HCT116 (cell line): ENCODE results near the gene PATL2.

Experiments used
- EGR1 ChIP-seq: IDR thresholded peaks from 2 replicates; pipeline ENCODE4 v1.6.1; 2012; ENCODE audit warnings: low read depth
- MAX ChIP-seq: IDR thresholded peaks from 2 replicates; pipeline ENCODE4 v1.6.1; 2012
- POLR2A ChIP-seq: IDR thresholded peaks from 2 replicates; pipeline ENCODE4 v1.7.0; 2011; ENCODE audit warnings: borderline replicate concordance; ENCODE audit not compliant: insufficient read depth, insufficient read length; ENCODE audit errors: extremely low read depth
- POLR2AphosphoS5 ChIP-seq: IDR thresholded peaks from 2 replicates; pipeline ENCODE4 v1.6.1; 2011; ENCODE audit warnings: mild to moderate bottlenecking, low read depth, low read length, moderate library complexity
- RAD21 ChIP-seq: IDR thresholded peaks from 2 replicates; pipeline ENCODE4 v1.6.1; 2012; ENCODE audit warnings: low read depth, mild to moderate bottlenecking
- SP1 ChIP-seq: IDR thresholded peaks from 2 replicates; pipeline ENCODE4 v1.6.1; 2012; ENCODE audit warnings: low read depth
- ZFX ChIP-seq: fragments of 450-650 bp; IDR thresholded peaks from 2 replicates; pipeline ENCODE4 v1.6.1; 2017
- ZNF274 ChIP-seq: fragments of 200-500 bp; sonication (Bioruptor generic); IDR thresholded peaks from 2 replicates; pipeline ENCODE4 v1.6.1; 2014; ENCODE audit warnings: mild to moderate bottlenecking, low read depth, low read length, inconsistent platforms
- TF ChIP-seq, protein P1 (sequence below), 3 experiments: fragments of 200-600 bp in 1 of 3; sonication (generic) in 1 of 3; IDR thresholded peaks in 2 of 3; conservative IDR thresholded peaks in 1 of 3; 2 replicates each; pipeline ENCODE4 v1.5.1; 2012 to 2017; ENCODE audit warnings: low read depth in 2 of 3, low read length in 2 of 3, antibody characterized with exemption in 1 of 3, borderline replicate concordance in 1 of 3, control low read depth in 1 of 3, mild to moderate bottlenecking in 1 of 3, mixed read lengths in 1 of 3, mixed run types in 1 of 3, moderate library complexity in 1 of 3; ENCODE audit not compliant: insufficient read depth in 1 of 3
- TF ChIP-seq, protein P2 (sequence below): IDR thresholded peaks from 2 replicates; pipeline ENCODE4 v1.6.1; 2012

GRCh38 chr15:44753345-44753744, 42.2 kb upstream of the PATL2 start:
- TF ChIP-seq, protein P1, sequence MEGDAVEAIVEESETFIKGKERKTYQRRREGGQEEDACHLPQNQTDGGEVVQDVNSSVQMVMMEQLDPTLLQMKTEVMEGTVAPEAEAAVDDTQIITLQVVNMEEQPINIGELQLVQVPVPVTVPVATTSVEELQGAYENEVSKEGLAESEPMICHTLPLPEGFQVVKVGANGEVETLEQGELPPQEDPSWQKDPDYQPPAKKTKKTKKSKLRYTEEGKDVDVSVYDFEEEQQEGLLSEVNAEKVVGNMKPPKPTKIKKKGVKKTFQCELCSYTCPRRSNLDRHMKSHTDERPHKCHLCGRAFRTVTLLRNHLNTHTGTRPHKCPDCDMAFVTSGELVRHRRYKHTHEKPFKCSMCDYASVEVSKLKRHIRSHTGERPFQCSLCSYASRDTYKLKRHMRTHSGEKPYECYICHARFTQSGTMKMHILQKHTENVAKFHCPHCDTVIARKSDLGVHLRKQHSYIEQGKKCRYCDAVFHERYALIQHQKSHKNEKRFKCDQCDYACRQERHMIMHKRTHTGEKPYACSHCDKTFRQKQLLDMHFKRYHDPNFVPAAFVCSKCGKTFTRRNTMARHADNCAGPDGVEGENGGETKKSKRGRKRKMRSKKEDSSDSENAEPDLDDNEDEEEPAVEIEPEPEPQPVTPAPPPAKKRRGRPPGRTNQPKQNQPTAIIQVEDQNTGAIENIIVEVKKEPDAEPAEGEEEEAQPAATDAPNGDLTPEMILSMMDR (IDR thresholded peaks at IDR 0.05 in 2 of 3, conservative IDR thresholded peaks at IDR 0.05 in 1 of 3; ENCODE audit: borderline replicate concordance in 1 of 3, insufficient read depth in 1 of 3, low read depth in 2 of 3, low read length in 2 of 3) = no peak
- no peak for TF ChIP-seq SP1
- no peak for TF ChIP-seq POLR2A
- no peak for TF ChIP-seq ZNF274
- TF ChIP-seq, protein P2, sequence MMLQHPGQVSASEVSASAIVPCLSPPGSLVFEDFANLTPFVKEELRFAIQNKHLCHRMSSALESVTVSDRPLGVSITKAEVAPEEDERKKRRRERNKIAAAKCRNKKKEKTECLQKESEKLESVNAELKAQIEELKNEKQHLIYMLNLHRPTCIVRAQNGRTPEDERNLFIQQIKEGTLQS = no peak
- no peak for TF ChIP-seq ZFX
- no peak for TF ChIP-seq POLR2AphosphoS5
- TF ChIP-seq RAD21 = no peak
- TF ChIP-seq MAX = no peak
- no peak for TF ChIP-seq EGR1
